ENCODE measurements around the gene KLHL6. TPM values are rescaled to one million over a fixed set of nuclear protein-coding genes. Genes with fewer than 3 reads are reported as not detected.

The KLHL6 gene
- total and polyA plus RNA-seq, 12 donors, result 0.47 to 5.1 (median 0.89) TPM

DNA sequence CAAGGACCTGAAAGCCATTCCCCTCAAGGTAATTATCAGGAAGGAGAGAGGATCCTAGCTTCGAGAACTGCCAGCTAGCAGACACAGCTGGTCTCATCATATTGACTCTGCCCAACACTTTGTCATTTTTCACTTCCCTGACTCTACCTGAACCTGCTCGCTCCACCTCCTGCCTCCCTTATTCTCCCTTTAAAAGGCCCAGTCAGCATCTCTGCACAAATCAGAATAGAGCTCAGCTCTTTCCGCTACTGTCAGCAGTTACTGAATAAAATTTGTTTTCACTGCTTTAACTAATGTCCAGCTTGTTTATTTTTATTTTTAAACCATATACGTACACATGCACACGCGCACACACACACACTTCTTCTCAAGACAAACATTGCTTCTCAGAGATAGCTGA lies 69.9 kb downstream of the KLHL6 start:
- Histone ChIP-seq H3K4me3 (no peak overlapping the region), H3K36me3 (no peaks in the 10 kb centered on the region), H3K9me3 (no peaks in the 10 kb centered on the region), H3K27me3 (no peaks in the 10 kb centered on the region), H3K4me1 (peaks cover 0 to 35% (median 12%) of the 10 kb centered on the region in 9 donors), H3K27ac (no peak overlapping the region)
- no peak for ATAC-seq
- 91 to 94% methylated on average over 6 of the region's 6 CpGs for WGBS, 2 donors
- TF ChIP-seq, protein P1, sequence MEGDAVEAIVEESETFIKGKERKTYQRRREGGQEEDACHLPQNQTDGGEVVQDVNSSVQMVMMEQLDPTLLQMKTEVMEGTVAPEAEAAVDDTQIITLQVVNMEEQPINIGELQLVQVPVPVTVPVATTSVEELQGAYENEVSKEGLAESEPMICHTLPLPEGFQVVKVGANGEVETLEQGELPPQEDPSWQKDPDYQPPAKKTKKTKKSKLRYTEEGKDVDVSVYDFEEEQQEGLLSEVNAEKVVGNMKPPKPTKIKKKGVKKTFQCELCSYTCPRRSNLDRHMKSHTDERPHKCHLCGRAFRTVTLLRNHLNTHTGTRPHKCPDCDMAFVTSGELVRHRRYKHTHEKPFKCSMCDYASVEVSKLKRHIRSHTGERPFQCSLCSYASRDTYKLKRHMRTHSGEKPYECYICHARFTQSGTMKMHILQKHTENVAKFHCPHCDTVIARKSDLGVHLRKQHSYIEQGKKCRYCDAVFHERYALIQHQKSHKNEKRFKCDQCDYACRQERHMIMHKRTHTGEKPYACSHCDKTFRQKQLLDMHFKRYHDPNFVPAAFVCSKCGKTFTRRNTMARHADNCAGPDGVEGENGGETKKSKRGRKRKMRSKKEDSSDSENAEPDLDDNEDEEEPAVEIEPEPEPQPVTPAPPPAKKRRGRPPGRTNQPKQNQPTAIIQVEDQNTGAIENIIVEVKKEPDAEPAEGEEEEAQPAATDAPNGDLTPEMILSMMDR (IDR thresholded peaks at IDR 0.05), result no peak
- intact Hi-C loops (cut with DNase I), result no loop called here
- no peak for DNase-seq

- TF ChIP-seq, protein P1 (IDR thresholded peaks at IDR 0.05), result no peak
- Histone ChIP-seq H3K27ac (no peak overlapping the region), H3K27me3 (no peaks in the 10 kb centered on the region), H3K36me3 (no peaks in the 10 kb centered on the region), H3K4me3 (no peak overlapping the region), H3K4me1 (peaks cover 0 to 30% (median 10%) of the 10 kb centered on the region in 9 donors), H3K9me3 (no peaks in the 10 kb centered on the region)
- ATAC-seq (no peak), DNase-seq (no peak)
- intact Hi-C loops (cut with DNase I), result no loop called here
- WGBS, 2 donors, result 95% methylated on average over 6 of the region's 6 CpGs
Measured at GRCh38 chr3:183485093-183485492, 70.4 kb downstream of the KLHL6 start.

DNA sequence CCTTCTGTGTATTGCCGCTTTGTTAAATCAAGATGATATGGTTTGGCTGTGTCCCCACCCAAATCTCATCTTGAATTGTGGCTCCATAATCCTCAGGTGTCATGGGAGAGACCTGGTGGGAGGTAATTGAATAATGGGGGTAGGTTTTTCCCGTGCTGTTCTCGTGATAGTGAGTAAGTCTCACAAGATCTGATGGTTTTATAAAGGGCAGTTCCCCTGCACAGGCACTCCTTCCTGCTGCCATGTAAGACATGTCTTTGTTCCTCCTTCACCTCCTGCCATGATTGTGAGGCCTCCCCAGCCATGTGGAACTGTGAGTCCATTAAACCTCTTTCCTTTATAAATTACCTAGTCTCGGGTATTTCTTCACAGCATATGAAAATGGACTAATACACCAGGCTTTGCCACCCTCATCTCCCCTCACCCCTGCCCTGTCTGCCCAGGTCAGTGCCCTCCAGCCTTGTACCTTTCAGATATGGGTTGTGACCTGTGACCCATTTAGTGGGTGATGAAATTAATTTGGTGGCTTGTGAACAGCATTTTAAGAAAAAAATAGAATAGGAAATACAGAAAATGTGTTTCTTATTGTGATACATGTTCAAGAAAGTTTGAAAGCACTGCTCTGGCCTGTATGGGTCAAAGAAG lies 71.0 kb downstream of the KLHL6 start:
- Histone ChIP-seq H3K27ac (no peak overlapping the region), H3K27me3 (no peaks in the 10 kb centered on the region), H3K36me3 (no peaks in the 10 kb centered on the region), H3K4me3 (no peak overlapping the region), H3K9me3 (no peaks in the 10 kb centered on the region), H3K4me1 (peaks cover 0 to 25% (median 5%) of the 10 kb centered on the region in 9 donors)
- intact Hi-C loops (cut with DNase I), result no loop called here
- WGBS, 2 donors, result 90 to 91% methylated on average over 4 of the region's 4 CpGs
- ATAC-seq (no peak), DNase-seq (no peak)
- TF ChIP-seq, protein P1 (IDR thresholded peaks at IDR 0.05), result no peak

- intact Hi-C loops (cut with DNase I), result no loop called here
- Histone ChIP-seq H3K36me3 (no peaks in the 10 kb centered on the region), H3K4me1 (peaks cover 0 to 20% (median 9%) of the 10 kb centered on the region in 9 donors), H3K27me3 (no peaks in the 10 kb centered on the region), H3K27ac (no peak overlapping the region), H3K4me3 (no peak overlapping the region), H3K9me3 (no peaks in the 10 kb centered on the region)
- 71 to 72% methylated on average over 8 of the region's 8 CpGs for WGBS, 2 donors
- no peak for DNase-seq
- no peak for ATAC-seq
- TF ChIP-seq, protein P1 (IDR thresholded peaks at IDR 0.05), result no peak
Measured at GRCh38 chr3:183481582-183481981, 73.9 kb downstream of the KLHL6 start.
